GM12865 (cell line): Measurements from ENCODE around the gene PPP6R1.

Experiments
- DNase-seq: peaks from one replicate; pipeline ENCODE4 v3.0.0; 2010; ENCODE audit warnings: low read depth
- H3K4me3 ChIP-seq: 2 replicates; pipeline ENCODE4 v1.5.1; 2011; ENCODE audit warnings: mild to moderate bottlenecking, low read depth, low read length, control low read depth
- TF ChIP-seq, protein P1 (sequence below): IDR thresholded peaks from 2 replicates; pipeline ENCODE4 v1.5.1; 2011; ENCODE audit warnings: low read length, control low read depth, low read depth, inconsistent platforms; ENCODE audit not compliant: insufficient read depth; ENCODE audit errors: missing control alignments

Gene PPP6R1

DNA sequence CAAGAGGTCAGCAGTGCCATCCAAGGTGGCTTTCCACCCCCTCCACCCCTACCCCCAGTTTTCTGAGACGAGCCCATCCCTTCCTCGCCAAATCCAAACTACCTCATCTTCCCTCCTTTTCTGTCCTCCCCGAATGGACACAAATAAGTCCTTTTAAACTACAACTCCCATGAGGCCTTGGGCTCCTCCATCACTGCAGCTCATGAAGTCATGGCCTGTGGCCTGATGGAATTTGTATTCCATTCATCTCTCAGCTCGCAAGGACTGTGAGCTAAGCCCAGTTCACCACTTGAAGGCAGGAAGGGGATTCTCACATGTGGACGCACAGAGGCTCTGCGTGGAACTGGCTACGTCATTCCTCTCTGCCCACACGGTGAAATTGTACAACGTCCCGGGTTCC is 62.0 kb downstream of the PPP6R1 start:
- no peak for DNase-seq
- TF ChIP-seq, protein P1, sequence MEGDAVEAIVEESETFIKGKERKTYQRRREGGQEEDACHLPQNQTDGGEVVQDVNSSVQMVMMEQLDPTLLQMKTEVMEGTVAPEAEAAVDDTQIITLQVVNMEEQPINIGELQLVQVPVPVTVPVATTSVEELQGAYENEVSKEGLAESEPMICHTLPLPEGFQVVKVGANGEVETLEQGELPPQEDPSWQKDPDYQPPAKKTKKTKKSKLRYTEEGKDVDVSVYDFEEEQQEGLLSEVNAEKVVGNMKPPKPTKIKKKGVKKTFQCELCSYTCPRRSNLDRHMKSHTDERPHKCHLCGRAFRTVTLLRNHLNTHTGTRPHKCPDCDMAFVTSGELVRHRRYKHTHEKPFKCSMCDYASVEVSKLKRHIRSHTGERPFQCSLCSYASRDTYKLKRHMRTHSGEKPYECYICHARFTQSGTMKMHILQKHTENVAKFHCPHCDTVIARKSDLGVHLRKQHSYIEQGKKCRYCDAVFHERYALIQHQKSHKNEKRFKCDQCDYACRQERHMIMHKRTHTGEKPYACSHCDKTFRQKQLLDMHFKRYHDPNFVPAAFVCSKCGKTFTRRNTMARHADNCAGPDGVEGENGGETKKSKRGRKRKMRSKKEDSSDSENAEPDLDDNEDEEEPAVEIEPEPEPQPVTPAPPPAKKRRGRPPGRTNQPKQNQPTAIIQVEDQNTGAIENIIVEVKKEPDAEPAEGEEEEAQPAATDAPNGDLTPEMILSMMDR, result no peak
- H3K4me3 ChIP-seq, result no peak overlapping the region

DNA sequence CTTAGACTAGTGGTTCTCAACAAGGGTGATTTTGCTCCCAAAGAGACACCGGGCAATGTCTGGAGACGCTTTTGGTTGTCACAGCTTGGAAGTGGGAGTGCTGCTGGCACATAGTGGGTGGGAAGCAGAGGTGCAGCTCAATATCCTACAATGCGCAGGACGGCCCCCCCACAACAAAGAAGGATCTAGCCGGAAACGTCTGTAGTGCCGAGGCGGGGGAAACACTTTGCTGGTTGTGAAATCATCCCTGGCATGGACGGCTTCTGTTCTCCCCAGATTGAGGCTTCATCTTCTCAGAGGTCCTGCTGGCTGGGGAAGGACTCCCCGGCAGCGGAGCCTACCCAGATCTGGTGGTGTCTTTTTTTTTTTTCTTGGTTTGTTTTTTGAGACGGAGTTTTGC is 65.3 kb downstream of the PPP6R1 start:
- DNase-seq, result no peak
- H3K4me3 ChIP-seq, result no peak overlapping the region
- TF ChIP-seq, protein P1, result no peak

DNA sequence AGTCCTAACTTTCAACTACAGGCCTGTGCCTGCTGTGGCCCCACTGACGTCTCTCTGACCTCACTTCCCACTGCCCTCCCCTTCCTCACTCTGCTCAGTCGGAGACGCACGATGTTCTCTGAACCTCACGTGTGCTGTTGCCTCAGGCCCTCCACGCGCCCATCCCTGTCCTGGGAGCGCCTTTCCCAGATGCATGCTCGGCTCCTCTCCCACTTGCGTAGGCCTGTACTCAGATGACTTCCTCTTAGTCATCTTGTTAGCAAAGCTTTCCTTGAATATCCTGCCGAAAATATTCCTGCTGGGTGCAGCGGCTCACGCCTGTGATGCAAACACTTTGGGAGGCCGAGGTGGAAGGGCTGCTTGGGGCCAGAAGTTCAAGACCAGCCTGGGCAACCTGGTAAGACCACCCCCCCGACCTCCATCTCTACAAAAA is 69.4 kb downstream of the PPP6R1 start:
- no peak for DNase-seq
- TF ChIP-seq, protein P1, result no peak
- no peak overlapping the region for H3K4me3 ChIP-seq

DNA sequence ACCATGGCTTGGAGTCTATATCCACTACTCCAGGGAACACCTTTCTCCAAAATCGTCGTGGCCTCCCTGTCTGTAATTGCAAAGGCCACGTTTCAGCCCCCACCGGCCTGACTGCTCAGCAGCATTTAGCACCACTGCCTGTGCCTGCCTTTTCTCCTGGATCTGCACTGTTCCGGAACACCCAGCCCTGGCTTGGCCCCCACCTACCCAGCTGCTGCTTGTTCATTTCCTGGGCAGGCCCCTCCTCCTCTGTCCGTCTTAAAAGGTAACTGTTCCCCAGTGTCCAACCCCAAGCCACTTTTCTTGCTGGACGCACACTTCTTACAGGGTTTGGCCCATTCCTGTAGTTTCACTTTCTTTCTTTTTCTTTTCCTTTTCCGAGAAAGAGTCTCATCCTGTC is 70.2 kb downstream of the PPP6R1 start:
- H3K4me3 ChIP-seq, result no peak overlapping the region
- DNase-seq, result no peak
- TF ChIP-seq, protein P1, result no peak

DNA sequence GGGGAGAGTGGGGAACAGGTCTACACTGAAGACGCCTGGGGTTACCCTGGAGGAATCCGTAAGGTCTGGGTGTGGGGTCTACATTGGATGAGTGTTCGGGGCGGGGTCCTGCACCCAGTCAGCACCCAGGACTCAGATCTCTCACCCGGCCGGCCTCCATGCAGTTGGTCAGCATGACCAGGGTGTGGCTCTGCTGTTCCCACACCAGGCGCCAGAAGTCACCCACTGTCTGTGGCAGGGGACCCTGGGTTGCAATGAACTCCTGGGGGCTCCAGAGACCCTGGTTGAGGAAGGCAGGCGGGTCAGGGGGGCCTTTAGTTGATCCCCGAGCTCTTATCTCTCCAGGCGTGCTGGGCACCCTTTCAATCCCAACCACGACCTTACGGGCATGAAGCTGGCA is 72.7 kb downstream of the PPP6R1 start:
- TF ChIP-seq, protein P1, result no peak
- H3K4me3 ChIP-seq, result no peak overlapping the region
- no peak for DNase-seq

DNA sequence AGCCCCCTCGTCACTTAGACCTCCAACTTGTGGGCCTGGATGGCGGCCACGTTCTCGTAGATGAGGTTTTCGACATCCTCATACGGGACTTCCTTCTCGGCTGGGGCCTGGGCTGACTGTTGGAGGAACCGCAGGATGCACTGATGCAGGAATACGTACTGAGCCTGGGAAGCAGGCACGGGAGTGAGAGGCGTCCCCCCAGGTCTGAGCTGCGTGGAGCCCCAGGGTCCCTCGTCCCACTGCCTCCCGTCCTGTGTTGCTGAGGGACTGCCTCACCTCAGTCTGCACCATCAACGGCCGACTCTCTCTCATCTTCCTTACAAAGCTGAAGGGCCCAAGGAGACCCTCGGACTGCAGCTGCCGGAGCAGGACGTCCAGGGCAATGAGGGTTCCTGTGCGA is 77.1 kb downstream of the PPP6R1 start:
- DNase-seq, result no peak
- H3K4me3 ChIP-seq, result no peak overlapping the region
- TF ChIP-seq, protein P1, result no peak
